ENCODE results near the gene TUBG1.
A peak's percentile ranks its signal among the peaks of the same experiment; 100 is the strongest.

Gene TUBG1

GRCh38 chr17:42609182-42609813 is at the start of gene TUBG1, which contains the start of gene RETREG3:
Gene TUBG1, plus strand, starts transcription at chr17:42609683. Its CDS starts 55 bp downstream, at chr17:42609738.
Gene RETREG3, minus strand, starts transcription at chr17:42609374. Its CDS starts 50 bp downstream, at chr17:42609324.
- DNase-seq (ENCODE audit: insufficient read length, low spot score) (peak; percentile 99), FAIRE-seq (peak; percentile 99)

GRCh38 chr17:42560246-42560645 is 49.2 kb upstream of the TUBG1 start:
- FAIRE-seq (no peak), DNase-seq (ENCODE audit: insufficient read length, low spot score) (no peak)

DNA sequence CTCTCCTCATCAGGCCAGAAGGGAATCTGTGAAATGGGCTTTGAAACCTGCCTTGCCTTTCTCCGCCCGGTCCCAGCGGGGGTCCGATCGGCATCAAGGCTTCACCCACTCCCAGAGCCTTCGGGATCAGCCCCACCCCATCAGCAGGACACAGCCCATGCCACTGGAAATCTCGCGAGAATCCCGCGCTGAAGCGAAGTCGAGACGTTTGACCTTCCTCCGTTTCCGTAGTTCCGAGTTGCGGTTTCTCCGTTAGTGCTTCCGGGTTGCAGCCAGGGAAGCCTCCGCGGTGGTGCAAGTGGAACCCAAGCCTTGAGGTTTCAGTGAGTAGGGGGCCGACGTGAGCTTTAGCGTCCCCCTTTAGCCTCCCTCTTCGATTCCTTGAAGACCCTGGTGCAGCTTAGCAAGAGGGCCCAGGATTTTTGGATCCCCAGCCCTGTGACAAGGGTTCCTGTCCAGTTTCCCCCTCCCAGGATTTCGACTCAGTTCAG is 47.5 kb upstream of the TUBG1 start, which contains the start of gene COASY:
COASY (plus strand) TSS at position 252 of the 491 bp plus-strand sequence. CDS start 475 bp downstream, outside the sequence.
- peak; percentile 87 for FAIRE-seq
- DNase-seq (ENCODE audit: insufficient read length, low spot score) = peak; percentile 100

DNA sequence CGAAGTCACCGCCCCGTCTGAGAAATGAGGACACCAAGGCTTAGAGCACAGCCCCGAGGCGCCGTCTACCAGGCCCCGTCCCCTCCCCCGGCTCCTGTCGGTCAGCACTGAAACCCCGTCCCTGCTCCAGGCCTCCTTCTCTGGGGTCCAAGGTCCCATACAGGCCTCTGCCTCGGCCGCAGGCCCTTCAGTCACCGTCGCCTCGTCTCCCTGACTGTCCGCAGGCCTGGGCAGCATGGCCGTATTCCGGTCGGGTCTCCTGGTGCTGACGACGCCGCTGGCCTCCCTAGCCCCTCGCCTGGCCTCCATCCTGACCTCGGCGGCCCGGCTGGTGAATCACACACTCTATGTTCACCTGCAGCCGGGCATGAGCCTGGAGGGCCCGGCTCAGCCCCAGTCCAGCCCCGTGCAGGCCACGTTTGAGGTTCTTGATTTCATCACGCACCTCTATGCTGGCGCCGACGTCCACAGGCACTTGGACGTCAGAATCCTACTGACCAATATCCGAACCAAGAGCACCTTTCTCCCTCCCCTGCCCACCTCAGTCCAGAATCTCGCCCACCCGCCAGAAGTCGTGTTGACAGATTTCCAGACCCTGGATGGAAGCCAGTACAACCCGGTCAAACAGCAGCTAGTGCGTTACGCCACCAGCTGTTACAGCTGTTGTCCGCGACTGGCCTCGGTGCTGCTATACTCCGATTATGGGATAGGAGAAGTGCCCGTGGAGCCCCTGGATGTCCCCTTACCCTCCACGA is 46.9 kb upstream of the TUBG1 start:
- DNase-seq (ENCODE audit: insufficient read length, low spot score) = peak; percentile 41
- no peak for FAIRE-seq

GRCh38 chr17:42563143-42563509 is 46.4 kb upstream of the TUBG1 start:
- FAIRE-seq (peak; percentile 49), DNase-seq (ENCODE audit: insufficient read length, low spot score) (no peak)

- DNase-seq (ENCODE audit: insufficient read length, low spot score) = no peak
- FAIRE-seq = no peak
These were observed 45.9 kb upstream of the TUBG1 start for GRCh38 chr17:42563543-42563942.

- no peak for FAIRE-seq
- no peak for DNase-seq (ENCODE audit: insufficient read length, low spot score)
These were observed 45.5 kb upstream of the TUBG1 start for GRCh38 chr17:42563950-42564349.

- DNase-seq (ENCODE audit: insufficient read length, low spot score) (no peak), FAIRE-seq (peak; percentile 44)
These were observed 44.5 kb upstream of the TUBG1 start for GRCh38 chr17:42564815-42565522.

GRCh38 chr17:42565523-42566214 is 43.8 kb upstream of the TUBG1 start:
- DNase-seq (ENCODE audit: insufficient read length, low spot score) (no peak), FAIRE-seq (peak; percentile 58)

DNA sequence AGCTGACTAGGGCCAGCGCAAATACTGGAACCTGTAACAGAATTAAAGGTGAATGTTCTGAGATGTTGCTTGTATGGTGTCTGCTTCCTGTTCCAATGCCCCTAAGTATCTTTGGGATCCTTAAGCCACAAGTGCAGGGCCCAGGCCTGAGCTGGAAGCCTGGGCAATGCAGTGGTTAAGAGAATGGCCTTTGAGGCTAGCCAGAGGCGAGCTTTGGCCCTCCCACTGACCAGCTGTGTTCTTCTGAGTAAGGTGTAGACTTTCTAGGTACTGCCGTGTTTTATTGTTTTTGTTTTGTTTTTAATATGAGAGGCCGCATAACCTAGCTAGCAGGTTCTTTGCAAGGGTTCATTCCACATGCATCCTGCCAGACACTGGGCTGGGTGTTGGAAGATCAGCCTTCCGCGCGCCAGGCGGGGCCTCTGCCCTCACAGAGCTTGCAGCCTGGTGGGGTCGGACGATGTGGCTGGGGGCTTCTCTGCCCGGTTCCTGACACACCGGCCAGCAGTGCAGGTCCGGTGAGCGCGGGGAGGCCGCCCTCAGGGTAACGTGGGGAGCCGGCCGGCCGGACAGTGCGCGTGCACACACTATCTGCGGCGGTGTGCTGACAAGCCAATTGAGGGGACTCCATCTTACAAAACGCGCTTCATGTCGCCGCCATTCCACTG is 43.1 kb upstream of the TUBG1 start:
- FAIRE-seq = no peak
- no peak for DNase-seq (ENCODE audit: insufficient read length, low spot score)

DNA sequence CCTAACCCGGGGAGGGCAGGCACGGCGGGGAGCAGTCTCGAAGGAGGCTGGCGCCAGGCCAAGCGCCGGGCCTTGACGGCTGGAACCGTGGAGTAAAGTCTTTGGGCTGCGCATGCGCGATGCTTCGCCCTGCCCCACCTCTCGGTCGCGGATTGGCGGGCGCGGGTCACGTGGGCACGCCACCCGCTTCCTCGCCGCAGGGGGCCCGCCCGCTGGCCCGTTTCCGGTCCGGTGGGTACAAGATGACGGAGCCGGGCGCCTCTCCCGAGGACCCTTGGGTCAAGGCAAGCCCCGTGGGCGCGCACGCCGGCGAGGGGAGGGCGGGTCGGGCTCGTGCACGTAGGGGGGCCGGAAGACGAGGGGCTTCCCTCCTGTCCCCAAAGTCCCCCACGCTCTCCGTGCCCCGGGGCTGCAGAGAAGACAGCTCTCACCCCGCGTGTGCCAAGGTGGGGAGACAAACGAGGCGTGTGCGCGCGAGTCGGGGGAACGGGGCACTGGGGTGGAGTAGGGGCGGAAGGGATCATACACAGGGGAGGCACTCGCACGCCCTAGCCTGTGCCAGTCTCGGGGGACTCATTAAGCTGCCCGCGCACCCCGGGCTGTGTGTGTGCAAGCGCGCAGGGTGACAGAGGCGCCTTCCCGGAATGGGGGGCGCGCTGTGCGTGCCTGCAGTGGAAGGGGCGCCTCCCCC is 42.5 kb upstream of the TUBG1 start, which contains the start of gene MLX:
MLX (plus strand) TSS at position 218 of the 691 bp plus-strand sequence; CDS start at position 243, 25 bp downstream.
- FAIRE-seq (peak; percentile 99), DNase-seq (ENCODE audit: insufficient read length, low spot score) (peak; percentile 100)

DNA sequence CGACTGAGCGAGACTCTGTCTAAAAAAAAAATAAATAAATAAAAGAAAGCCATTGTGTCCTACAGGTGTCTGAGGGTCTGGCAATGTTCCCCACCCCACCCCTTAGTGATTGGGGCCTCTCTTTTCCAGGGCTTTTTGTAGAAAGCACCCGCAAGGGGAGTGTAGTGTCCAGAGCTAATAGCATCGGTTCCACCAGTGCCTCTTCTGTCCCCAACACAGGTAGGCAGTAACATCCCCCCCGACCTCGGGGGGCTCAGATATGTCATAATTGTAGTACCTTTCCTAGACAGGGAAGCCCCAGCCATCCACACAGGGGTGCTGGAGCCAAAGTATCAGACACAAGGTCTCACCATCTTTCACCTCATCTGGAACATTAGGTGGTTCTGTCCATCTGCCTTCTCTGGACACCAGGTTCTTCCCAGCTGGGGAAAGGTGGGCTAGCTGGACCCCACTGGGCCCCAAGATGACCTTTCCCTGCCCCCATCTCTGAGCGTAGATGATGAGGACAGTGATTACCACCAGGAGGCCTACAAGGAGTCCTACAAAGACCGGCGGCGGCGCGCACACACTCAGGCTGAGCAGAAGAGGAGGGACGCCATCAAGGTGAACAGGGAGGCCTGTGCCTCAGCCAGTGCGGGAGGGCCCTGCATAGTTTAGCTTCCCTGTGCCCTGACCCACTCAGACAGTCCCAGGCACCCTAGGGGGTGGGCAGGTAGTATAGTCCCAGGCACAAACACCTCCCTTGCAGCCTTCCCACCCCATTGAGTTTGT is 41.0 kb upstream of the TUBG1 start:
- DNase-seq (ENCODE audit: insufficient read length, low spot score) (no peak), FAIRE-seq (peak; percentile 60)

- DNase-seq (ENCODE audit: insufficient read length, low spot score) = no peak
- no peak for FAIRE-seq
These were observed 37.9 kb upstream of the TUBG1 start for GRCh38 chr17:42571435-42572225.

GRCh38 chr17:42573095-42573494 is 36.4 kb upstream of the TUBG1 start:
- DNase-seq (ENCODE audit: insufficient read length, low spot score) (no peak), FAIRE-seq (no peak)

DNA sequence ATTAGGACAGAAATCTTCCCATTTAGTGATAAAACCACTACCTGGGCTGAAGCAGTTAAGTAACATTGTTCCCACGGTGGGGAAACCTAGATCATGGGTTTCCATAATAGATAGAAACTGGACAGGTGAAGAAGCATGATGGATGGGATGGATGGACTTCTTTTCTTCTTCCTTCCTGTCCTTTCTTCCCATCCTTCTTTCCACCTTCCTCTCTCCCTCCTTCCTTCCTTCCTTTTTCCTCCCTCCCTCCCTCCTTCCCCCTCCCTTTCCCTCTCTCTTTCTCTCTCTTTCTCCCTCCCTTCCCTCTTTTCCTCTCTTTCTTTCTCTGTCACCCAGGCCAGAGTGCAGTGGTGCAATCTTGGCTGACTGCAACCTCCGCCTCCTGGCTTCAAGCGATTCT is 35.0 kb upstream of the TUBG1 start:
- DNase-seq (ENCODE audit: insufficient read length, low spot score) = no peak
- no peak for FAIRE-seq

GRCh38 chr17:42577140-42577531 is 32.3 kb upstream of the TUBG1 start:
- peak; percentile 9 for FAIRE-seq
- DNase-seq (ENCODE audit: insufficient read length, low spot score) = peak; percentile 40

DNA sequence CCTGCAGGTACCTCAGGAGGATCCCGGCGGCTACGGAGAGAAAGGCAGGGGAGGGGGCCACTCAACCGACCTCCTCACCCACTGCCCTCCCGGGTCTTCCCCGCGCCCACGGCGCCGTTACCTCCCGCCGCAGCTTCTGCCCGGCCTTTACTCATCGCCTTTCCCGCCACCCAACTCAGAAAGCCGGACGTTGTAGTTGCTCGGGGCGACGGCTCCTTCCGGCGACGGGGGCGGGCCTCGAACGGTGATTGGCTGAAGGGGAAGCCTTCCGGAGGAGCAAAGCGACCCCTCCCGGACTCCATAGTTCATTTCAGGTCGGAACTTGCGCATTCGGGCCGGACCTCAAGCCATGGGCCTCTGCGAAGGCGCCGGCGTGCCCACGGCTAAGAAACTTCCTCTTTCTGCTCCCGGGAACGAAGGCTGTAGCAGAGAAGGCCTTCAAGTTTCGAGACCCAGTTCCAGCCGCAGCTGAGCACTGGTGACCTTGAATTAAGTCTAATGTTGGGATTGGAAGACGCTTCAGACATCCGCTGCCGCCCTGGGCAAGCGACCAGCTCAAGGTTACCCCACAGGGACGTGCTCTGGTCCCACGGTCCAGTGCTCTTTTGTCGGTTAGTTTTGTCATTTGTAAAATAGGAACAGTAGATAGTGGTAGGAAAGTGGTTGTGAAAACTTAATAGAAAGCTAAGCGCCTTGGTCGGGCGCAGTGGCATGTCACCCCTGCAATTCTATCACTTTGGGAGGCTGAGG is 31.8 kb upstream of the TUBG1 start, which contains the start of gene PSMC3IP:
PSMC3IP (minus strand) TSS at position 198 of the 750 bp plus-strand sequence; CDS start at position 155, 43 bp downstream.
- DNase-seq (ENCODE audit: insufficient read length, low spot score) = peak; percentile 98
- peak; percentile 78 for FAIRE-seq

Data from HTR-8/SVneo (cell line).